OCI-LY3 (cell line): ENCODE measurements around the gene SERF2.
"Not testable (repeated sequence)": the region's sequence is repeated elsewhere in the genome, so short reads cannot be mapped to it uniquely, and the experiment has no call there.

Experiments
- H2AFZ ChIP-seq: fragments of 200-600, 300-600 bp; shearing (Covaris generic); 2 replicates; pipeline ENCODE4 v1.6.0; 2014; ENCODE audit warnings: antibody characterized with exemption, low read depth, low read length
- H3K27ac ChIP-seq: fragments of 200-600, 300-600 bp; sonication (generic); 2 replicates; pipeline ENCODE4 v1.5.1; 2014; ENCODE audit warnings: mild to moderate bottlenecking, low read length, moderate library complexity, mixed read lengths
- H3K27me3 ChIP-seq: fragments of 200-600, 300-600 bp; sonication (generic); 2 replicates; pipeline ENCODE4 v1.6.1; 2014; ENCODE audit warnings: low read depth, low read length, mixed read lengths
- H3K36me3 ChIP-seq: fragments of 200-600, 300-600 bp; sonication (generic); replicated peaks from 2 replicates; pipeline ENCODE3; 2014; ENCODE audit warnings: low read depth, low read length, mixed read lengths
- H3K4me1 ChIP-seq: fragments of 300-600, 200-600 bp; sonication (generic); 2 replicates; pipeline ENCODE4 v1.6.1; 2014; ENCODE audit warnings: low read length, mixed read lengths
- H3K4me2 ChIP-seq: fragments of 200-600, 300-600 bp; sonication (generic); 2 replicates; pipeline ENCODE4 v1.6.1; 2014; ENCODE audit warnings: low read length, mixed read lengths
- H3K4me3 ChIP-seq: fragments of 300-600, 200-600 bp; sonication (generic); 2 replicates; pipeline ENCODE4 v1.5.1; 2014; ENCODE audit warnings: antibody characterized with exemption, mild to moderate bottlenecking, low read length, moderate library complexity
- H3K79me2 ChIP-seq: fragments of 300-600, 200-600 bp; shearing (Covaris generic); 2 replicates; pipeline ENCODE4 v1.6.1; 2014; ENCODE audit warnings: mild to moderate bottlenecking, low read length, mixed read lengths
- H3K9ac ChIP-seq: fragments of 300-600, 200-600 bp; shearing (Covaris generic); 2 replicates; pipeline ENCODE4 v1.6.0; 2014; ENCODE audit warnings: mild to moderate bottlenecking, low read length, moderate library complexity
- H3K9me3 ChIP-seq: fragments of 200-600, 300-600 bp; shearing (Covaris generic); 2 replicates; pipeline ENCODE4 v1.6.1; 2014; ENCODE audit warnings: low read length, mixed read lengths; ENCODE audit not compliant: insufficient read depth
- H4K20me1 ChIP-seq: fragments of 200-600, 300-600 bp; sonication (generic); 2 replicates; pipeline ENCODE4 v1.6.1; 2016; ENCODE audit warnings: low read length, mixed read lengths; ENCODE audit not compliant: insufficient read depth
- CTCF ChIP-seq: fragments of 200-600, 300-600 bp; sonication (generic); IDR thresholded peaks from 2 replicates; pipeline ENCODE4 v1.5.1; 2014; ENCODE audit warnings: antibody characterized with exemption, low read length, low read depth
- EZH2phosphoT487 ChIP-seq: fragments of 200-600 bp; shearing (Covaris generic); IDR thresholded peaks from 2 replicates; pipeline ENCODE4 v1.6.1; 2018; ENCODE audit warnings: antibody characterized with exemption, mixed run types, low read depth

The SERF2 gene

DNA sequence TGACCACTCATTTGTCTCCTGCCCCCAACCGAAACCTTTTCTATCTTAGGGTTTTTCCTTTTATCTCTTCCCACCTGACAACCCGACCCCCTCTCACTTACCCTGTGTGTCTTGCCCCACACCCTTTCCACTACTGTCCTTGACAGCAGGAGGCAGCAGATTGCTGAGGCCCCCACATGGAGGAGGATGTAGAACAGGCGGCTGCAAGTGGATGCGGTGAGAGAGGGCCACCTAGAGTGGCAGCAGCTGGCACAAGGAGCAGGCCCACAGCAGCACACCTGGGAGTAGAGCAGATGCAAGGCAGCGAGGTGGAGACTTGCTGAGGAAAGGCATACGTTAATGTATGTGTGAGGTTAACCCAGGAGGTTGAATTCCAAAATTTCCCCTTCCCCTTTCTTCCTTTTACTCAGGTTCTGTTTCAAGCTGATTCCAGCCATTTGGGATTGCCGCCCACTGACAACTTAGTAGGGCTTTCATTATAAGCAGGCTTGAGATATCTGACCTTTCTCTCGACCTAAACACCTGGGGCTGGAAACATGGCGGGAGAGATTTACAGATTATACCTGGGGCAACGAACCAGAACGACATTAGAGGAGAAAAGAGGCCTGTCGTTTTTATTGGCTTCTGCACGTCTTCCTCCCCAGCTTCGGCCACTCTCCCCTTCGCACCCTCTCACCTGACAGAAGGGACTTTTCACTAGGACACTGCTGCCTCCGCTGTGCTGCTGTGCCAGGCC, 7.3 kb downstream of the SERF2 start:
- Histone ChIP-seq H3K27ac (peak overlapping the region; percentile 59), H2AFZ (no peak overlapping the region), H3K4me2 (peak overlapping the region; percentile 86)

DNA sequence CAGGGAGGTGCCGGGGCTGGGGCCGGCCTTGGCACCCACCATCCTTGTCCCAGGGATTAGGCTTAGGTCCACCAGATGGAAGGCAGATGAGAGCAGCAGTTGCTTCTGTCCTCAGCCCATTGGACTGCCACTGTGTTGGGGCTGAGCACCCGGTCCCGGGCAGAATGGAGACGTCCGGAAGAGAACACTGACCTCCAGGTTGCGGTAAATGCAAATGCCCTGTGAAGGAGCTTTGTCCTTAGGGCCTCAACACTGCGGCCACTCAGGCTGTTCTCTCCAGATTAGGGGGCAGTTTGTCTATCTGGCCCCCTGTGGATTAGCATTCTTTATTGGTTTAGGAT, 7.8 kb downstream of the SERF2 start, which contains the start of gene SERINC4:
TSS of gene SERINC4 (minus strand) at position 276 of the 341 bp plus-strand sequence. CDS start at position 42, 234 bp downstream.
- Histone ChIP-seq H3K36me3 (peaks cover 53% of the 10 kb centered on the region), H2AFZ (no peak within 1 kb of the TSS)
- no peak for TF ChIP-seq CTCF
- TF ChIP-seq EZH2phosphoT487 = no peak

More for the DNA sequence above, 7.3 kb downstream of the SERF2 start:
- peaks cover 17% of the 10 kb centered on the region; the same call in 1 of the 2 replicates for H4K20me1 ChIP-seq
- peaks cover 33% of the 10 kb centered on the region for H3K4me1 ChIP-seq
- peaks cover 36% of the 10 kb centered on the region for H3K79me2 ChIP-seq
- H3K4me3 ChIP-seq = peak overlapping the region; percentile 90
- H3K9me3 ChIP-seq = peaks cover 6% of the 10 kb centered on the region; the same call in 1 of the 2 replicates
- H3K27me3 ChIP-seq = no peaks in the 10 kb centered on the region
- H3K36me3 ChIP-seq = peaks cover 53% of the 10 kb centered on the region
- TF ChIP-seq CTCF (peak; percentile 39), EZH2phosphoT487 (no peak)
- peak overlapping the region; percentile 27; the same call in 1 of the 2 replicates for H3K9ac ChIP-seq

DNA sequence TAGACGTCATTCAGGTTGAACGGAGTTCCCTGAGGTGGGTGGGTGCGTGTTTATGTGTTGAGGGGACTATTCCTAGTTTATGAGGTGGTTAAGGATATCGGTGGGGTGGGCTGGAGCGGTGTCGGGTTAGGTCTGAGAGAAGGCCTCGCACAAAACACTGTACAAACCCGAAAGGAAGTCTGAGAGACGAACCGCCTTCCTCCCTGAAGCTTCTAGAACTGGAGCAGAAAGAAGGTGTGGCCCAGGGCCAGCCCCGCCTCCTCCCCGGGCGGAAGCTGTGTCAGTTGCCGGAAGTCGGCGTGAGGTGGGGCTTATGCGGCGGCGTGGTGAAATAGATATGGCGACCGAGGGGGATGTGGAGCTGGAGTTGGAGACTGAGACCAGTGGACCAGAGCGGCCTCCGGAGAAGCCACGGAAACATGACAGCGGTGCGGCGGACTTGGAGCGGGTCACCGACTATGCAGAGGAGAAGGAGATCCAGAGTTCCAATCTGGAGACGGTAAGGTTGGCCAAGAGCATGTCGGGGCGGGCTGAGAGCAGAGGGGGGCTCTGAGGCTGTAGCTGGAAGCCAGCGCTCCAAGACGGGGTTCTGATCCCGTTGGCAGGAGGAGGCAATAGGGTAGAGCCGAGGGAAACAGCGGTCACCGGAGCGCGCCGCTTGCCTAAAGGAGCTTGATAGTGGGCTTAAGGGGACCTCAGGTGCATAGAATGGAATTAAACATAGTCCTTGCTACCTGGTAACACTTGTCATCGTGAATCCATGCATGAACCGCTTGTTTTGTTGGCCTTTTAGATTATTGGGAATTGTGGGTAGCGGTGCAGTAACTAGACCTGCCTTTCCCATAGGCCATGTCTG, 8.4 kb downstream of the SERF2 start, which contains the start of gene HYPK:
TSS of gene HYPK (plus strand) at position 314 of the 856 bp plus-strand sequence. CDS start at position 338, 24 bp downstream.
- peaks cover 33% of the 10 kb centered on the region for H3K4me1 ChIP-seq
- peak within 1 kb of the TSS; percentile 59 for H3K27ac ChIP-seq
- 0 out of 2 replicates have a peak, but pooled peaks cover 8% of the 10 kb centered on the region for H4K20me1 ChIP-seq
- no peak within 1 kb of the TSS for H2AFZ ChIP-seq
- peak within 1 kb of the TSS; percentile 70 for H3K9ac ChIP-seq
- peaks cover 6% of the 10 kb centered on the region; the same call in 1 of the 2 replicates for H3K9me3 ChIP-seq
- peak within 1 kb of the TSS; percentile 86 for H3K4me2 ChIP-seq
- H3K27me3 ChIP-seq = no peaks in the 10 kb centered on the region
- peak within 1 kb of the TSS; percentile 90 for H3K4me3 ChIP-seq
- TF ChIP-seq EZH2phosphoT487 (no peak), CTCF (no peak)
- H3K79me2 ChIP-seq = peaks cover 24% of the 10 kb centered on the region
- H3K36me3 ChIP-seq = peaks cover 53% of the 10 kb centered on the region

More for the DNA sequence above, 7.8 kb downstream of the SERF2 start, which contains the start of gene SERINC4:
- Histone ChIP-seq H3K9ac (peak within 1 kb of the TSS; percentile 70), H3K27ac (peak within 1 kb of the TSS; percentile 59), H4K20me1 (0 out of 2 replicates have a peak, but pooled peaks cover 13% of the 10 kb centered on the region), H3K4me3 (peak within 1 kb of the TSS; percentile 90), H3K4me1 (peaks cover 33% of the 10 kb centered on the region), H3K79me2 (peaks cover 30% of the 10 kb centered on the region), H3K4me2 (peak within 1 kb of the TSS; percentile 86), H3K9me3 (peaks cover 6% of the 10 kb centered on the region; the same call in 1 of the 2 replicates), H3K27me3 (no peaks in the 10 kb centered on the region)

DNA sequence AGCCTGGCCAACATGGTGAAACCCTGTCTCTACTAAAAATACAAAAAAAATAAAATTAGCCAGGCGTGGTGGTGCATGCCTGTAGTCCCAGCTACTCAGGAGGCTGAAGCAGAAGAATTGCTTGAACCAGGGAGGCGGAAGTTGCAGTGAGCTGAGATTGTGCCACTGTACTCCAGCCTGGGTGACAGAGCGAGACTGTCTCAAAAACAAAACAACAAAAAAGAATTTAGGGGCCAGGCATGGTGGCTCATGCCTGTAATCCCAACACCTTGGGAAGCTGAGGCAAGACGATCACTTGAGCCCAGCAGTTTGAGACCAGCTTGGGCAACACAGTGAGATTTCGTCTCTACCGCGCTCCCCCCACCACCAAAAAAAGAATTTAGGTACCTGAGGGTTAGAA, 10.6 kb downstream of the SERF2 start:
- H3K4me3 ChIP-seq, H3K27ac ChIP-seq, H4K20me1 ChIP-seq, H2AFZ ChIP-seq, H3K9me3 ChIP-seq, H3K9ac ChIP-seq, H3K27me3 ChIP-seq, H3K4me2 ChIP-seq: not testable (repeated sequence)
- peaks cover 34% of the 10 kb centered on the region for H3K4me1 ChIP-seq
- H3K36me3 ChIP-seq = peaks cover 58% of the 10 kb centered on the region
- peaks cover 26% of the 10 kb centered on the region for H3K79me2 ChIP-seq
